Islet of Langerhans (tissue), 1 donor: ENCODE data around the gene ANGPTL1.
"Not testable (repeated sequence)": the region's sequence is repeated elsewhere in the genome, so short reads cannot be mapped to it uniquely, and the experiment has no call there.

Experiments used
- FAIRE-seq: peaks from one replicate; lab custom pipeline; 2011; peaks lifted over from hg19 to GRCh38; lab: Jason Lieb, UNC

ANGPTL1 gene

GRCh38 chr1:178867670-178868069, 3.2 kb downstream of the ANGPTL1 start:
- FAIRE-seq, result no peak

DNA sequence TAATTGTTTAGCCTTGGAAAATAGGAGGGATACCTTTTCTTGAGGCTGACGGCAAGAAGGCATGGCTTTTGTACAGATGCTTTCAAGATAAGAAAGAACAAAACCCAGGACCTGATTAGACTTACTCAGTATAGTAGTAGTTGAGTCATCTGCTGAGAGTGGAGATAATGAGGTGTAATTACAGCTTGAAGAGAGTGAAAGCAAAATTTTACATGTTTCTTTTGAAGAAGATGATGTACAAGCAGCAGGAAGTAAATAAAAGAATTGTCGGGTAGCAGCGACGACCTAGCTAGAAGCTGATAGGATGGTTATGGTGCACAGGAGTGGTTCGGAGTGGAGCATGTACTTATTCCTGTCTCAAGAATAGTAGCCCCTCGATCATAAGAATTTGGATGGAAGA, 6.6 kb downstream of the ANGPTL1 start:
- no peak for FAIRE-seq

DNA sequence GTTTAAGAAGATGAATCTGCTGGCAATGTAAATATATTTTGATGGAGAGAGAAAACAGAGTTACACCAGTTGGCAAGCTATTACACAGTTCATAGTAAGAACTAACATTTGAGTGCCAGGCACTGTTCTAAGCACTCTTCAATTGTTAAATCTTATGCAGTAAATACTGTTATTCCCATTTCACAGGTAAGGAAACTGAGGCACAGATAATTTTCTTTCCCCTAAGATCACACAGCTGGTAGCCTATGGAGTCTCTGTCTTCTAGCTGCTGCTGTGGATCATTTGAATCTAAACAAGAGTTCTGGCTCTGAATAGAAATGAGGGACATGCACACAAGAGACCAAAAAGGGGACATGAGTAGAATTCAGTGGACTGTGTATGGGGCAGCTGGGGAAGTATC, 8.0 kb downstream of the ANGPTL1 start:
- FAIRE-seq, result no peak

- FAIRE-seq, result no peak
Observed at GRCh38 chr1:178862416-178862815, 8.5 kb downstream of the ANGPTL1 start.

- no peak for FAIRE-seq
Observed at GRCh38 chr1:178857126-178857525, 13.8 kb downstream of the ANGPTL1 start.

GRCh38 chr1:178849918-178850317, 21.0 kb downstream of the ANGPTL1 start:
- FAIRE-seq, result no peak

DNA sequence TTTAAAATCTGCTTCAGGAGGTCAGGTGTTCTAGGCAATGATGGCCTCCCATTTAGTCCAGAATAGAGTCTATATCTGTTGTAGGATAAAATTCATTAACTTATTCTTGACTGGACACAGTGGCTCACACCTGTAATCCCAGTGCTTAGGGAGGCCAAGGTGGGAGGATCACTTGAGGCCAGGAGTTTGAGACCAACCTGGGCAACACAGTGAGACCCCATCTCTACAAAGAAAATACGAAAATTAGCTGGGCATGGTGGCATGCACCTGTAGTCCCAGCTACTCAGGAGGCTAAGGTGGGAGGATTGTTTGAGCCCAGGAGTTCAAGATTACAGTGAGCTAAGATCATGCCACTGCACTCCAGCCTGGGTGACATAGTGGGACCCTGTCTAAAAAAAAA, 23.0 kb downstream of the ANGPTL1 start:
- not testable (repeated sequence) for FAIRE-seq

DNA sequence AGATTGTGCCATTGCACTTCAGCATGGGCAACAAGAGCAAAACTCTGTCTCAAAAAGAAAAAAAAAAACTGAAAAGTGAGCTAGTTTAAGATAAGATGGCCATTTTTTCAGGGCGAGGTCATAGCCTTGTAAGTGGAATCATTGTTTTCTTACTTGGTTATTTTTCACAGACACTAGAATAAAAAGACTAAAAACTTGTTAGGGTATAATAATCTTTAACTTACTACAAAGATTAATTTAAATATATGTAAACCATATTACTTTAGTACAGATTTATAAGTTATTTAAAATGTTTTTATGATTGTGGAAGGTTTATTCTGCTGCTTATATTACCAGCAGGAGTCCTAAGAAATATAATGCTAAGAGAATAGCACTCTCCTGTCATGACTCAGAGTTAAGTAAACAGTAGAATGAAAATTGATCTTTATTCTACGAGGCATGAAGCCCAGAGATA, 23.5 kb downstream of the ANGPTL1 start:
- FAIRE-seq, result peak; percentile 100

GRCh38 chr1:178846306-178846705, 24.6 kb downstream of the ANGPTL1 start:
- FAIRE-seq, result no peak

DNA sequence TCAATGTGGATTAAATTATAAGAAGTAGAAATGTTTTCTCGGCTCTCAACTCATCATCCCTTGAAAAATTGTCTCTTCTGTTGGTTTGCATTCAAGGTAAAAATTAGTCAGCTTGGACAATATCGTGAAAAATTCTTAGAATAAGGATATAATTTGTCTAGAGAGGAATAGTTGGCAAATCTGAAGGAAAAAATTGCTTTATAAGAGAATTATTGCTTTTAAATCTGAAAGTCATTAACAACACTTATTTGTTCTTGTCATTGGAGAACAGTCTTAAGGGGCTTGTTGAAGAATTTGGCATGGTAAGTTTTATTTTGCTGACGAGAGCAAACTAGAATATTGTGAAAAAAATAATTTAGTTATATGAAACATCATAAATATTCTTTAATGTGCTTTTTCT, 26.4 kb downstream of the ANGPTL1 start:
- FAIRE-seq, result no peak

GRCh38 chr1:178825167-178825566, 45.7 kb downstream of the ANGPTL1 start:
- FAIRE-seq, result no peak

DNA sequence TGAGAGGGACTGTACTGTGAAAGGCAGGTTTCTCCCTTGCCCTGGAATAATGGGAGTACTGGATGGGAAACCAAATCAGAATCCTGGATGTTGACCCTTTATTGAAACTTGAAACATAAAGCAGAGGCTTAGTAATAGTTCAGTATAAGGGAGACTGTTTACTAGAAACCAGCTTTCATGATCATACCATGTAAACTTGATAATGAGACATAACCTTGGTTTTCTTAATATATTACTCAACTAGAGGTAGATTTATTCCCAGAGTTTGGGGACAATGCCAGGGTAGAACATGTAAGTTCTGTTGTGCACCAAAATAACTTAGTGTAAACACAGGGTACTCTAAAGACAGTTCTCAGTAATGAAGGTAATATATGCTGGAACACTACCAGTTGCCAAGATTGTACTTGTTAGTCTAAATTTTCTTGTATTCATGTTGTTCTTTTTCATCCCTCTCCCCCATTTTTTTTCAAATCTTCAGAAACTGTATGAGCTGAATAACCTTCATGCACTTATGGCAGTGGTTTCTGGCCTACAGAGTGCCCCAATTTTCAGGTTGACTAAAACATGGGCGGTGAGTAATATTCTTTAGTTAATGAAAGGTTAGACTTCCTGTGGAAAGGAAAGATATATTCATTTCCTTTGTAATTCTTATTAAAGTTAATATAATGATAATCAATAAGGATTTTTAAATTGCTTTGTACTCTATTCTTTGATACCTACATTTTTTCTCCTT, 49.6 kb downstream of the ANGPTL1 start:
- FAIRE-seq, result no peak

GRCh38 chr1:178819123-178819522, 51.8 kb downstream of the ANGPTL1 start:
- FAIRE-seq, result no peak

- no peak for FAIRE-seq
Observed at GRCh38 chr1:178818416-178818815, 52.5 kb downstream of the ANGPTL1 start.

DNA sequence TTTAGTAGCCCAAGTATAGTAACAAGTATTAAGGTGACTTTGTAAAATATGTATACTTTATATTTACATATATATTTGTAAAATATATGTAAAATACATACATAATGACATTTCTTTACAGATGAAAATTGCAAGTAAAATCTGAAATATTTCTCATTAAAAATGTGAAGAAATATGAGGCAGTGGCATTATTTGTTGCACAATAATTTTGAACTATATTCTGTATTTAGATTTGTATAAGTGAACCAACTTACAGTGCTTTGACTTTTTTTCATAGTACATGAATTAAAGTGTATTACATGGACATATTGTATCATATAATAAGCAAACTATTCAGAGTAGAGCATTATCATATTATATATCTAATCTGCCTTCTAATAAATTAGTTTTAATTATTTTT, 60.3 kb downstream of the ANGPTL1 start:
- FAIRE-seq, result no peak

DNA sequence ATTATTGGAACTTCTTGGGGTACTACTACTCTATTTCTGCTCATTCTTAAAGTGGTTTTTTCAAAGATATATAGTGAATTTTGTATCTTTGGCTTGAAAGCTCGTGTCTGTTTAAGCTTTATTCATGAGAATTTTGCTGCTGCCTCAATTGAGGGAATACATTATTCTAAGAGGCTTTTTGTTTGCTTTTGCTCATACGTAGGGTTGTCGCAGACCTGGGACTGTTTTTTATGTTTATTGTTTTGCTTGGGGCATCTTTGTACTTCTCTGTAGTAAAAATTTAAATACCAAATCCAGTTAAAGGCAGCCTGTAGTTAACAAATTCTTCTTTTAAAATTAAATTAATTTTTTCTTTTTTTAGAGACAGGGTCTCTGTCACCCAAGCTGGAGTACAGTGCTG, 62.3 kb downstream of the ANGPTL1 start:
- FAIRE-seq, result no peak

GRCh38 chr1:178806665-178807300, 64.1 kb downstream of the ANGPTL1 start:
- FAIRE-seq, result no peak

- peak; percentile 83 for FAIRE-seq
Observed at GRCh38 chr1:178802873-178803272, 68.0 kb downstream of the ANGPTL1 start.
